HAP-1 (cell line): ENCODE measurements around the gene RNF114.
"Not testable (repeated sequence)": the region's sequence is repeated elsewhere in the genome, so short reads cannot be mapped to it uniquely, and the experiment has no call there.

ENCODE experiments used
- DNase-seq, 2 experiments: peaks; one replicate each; pipeline ENCODE4 v3.0.0-alpha.2; 2016 to 2020; ENCODE audit warnings: low spot score in 2 of 2
- H3K27me3 ChIP-seq: fragments of 250-450 bp; sonication (Bioruptor Pico); 2 replicates; pipeline ENCODE4 v1.5.1; 2020; ENCODE audit warnings: low read depth, mild to moderate bottlenecking, moderate library complexity
- H3K36me3 ChIP-seq: fragments of 250-450 bp; sonication (Bioruptor Pico); replicated peaks from 2 replicates; pipeline ENCODE4 v1.5.1; 2020; ENCODE audit warnings: mild to moderate bottlenecking
- H3K4me1 ChIP-seq: fragments of 250-450 bp; sonication (Bioruptor Pico); 2 replicates; pipeline ENCODE4 v1.5.1; 2020; ENCODE audit warnings: mild to moderate bottlenecking
- H3K4me3 ChIP-seq: fragments of 250-450 bp; sonication (Bioruptor Pico); 2 replicates; pipeline ENCODE4 v1.5.1; 2020; ENCODE audit warnings: mild to moderate bottlenecking, moderate library complexity
- H3K9me3 ChIP-seq: fragments of 250-450 bp; sonication (Bioruptor Pico); 2 replicates; pipeline ENCODE4 v1.5.1; 2020; ENCODE audit warnings: mild to moderate bottlenecking, moderate library complexity
- in situ Hi-C: fragments of 300-500 bp; cut with MboI; formaldehyde crosslinking; loops from 3 replicates; pipeline ENCODE4 v1.14.3; 2020; ENCODE audit warnings: low sequenced_read_pairs, inconsistent platforms, mixed read lengths

The RNF114 gene

DNA sequence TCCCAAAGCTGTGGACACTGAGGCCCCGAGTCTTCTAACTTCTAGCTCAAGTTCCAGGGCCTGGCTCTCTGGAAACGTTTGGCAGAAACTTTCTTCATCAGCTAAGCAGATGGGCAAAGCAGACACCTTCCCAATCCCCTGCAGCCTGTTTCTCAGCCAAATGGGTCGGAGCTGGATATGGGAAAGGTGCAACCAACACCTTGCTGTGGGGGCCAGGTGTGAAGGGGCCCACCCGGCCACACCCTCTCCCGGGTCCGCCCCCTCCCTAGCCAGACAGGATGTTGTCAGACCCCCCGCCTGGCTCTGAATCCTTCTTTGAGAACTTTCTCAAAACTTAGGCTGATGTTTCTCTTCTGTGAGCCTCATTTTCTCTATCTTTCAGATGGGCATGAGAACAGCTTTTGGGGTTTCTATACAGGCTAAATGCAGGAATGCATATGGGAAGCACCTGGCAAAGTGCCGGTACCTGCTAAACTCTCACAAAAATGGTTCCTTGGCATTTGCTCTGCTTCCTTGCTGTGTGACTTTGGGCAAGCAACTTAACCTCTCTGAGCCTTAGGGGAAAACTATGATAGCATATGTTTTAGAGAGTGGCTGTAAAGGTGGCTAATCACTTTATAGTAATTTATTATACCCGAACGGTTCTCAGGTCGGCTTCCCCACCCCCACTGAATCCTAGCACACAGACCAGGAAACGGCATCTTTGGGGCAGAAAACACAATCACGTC is 48.4 kb downstream of the RNF114 start:
- no peak for DNase-seq
- Histone ChIP-seq H3K36me3 (peaks cover 5% of the 10 kb centered on the region; the same call in 1 of the 2 replicates), H3K4me1 (peaks cover 23% of the 10 kb centered on the region), H3K9me3 (0 out of 2 replicates have a peak, but pooled peaks cover 2% of the 10 kb centered on the region), H3K27me3 (no peaks in the 10 kb centered on the region), H3K4me3 (no peak overlapping the region)
- in situ Hi-C loops = loop anchor here (5.0 kb wide), 1 partner anchor 88 kb away; no protein-coding TSS in a partner anchor

DNA sequence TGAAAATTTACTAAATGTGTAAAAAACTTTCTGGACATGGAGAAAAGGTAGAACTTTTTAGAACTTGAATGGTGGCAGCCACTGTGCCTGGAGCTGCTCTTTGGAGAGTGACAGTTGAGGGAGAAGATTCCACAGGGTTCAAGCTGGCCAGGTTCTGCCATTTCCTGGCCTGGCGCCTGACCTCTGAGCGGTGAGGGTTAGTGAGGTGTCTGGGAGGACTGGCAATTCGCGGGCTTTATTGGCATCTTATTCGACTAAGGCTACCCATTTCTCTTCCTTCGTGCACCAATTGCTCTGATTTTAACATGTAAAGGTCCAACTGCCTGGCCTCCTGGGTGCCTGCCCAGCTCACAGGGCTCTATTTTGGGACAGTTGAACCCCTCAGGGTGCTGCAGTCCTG is 49.0 kb downstream of the RNF114 start:
- Histone ChIP-seq H3K36me3 (peaks cover 5% of the 10 kb centered on the region; the same call in 1 of the 2 replicates), H3K4me3 (no peak overlapping the region), H3K27me3 (no peaks in the 10 kb centered on the region), H3K4me1 (peaks cover 21% of the 10 kb centered on the region), H3K9me3 (0 out of 2 replicates have a peak, but pooled peaks cover 2% of the 10 kb centered on the region)
- no peak for DNase-seq
- in situ Hi-C loops = no loop called here

DNA sequence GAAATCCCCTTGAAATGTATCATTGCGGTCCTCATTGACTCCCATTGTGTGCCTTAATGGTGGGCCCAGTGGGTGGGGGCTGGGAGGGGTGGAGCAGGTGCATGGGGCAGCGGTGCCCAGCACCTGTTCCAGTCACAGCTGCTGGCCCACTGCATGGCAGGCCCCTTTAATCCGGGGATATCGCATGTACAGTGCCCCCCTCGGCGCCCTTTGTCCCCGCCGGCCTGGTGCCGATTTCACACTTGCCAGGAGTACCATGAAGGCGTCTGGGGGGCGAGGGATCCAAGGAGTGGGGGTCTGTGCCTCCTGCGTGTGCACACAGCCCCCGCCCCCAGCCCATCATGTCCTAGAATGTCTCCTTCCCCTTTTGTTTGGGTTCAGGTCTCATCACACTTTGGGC is 49.4 kb downstream of the RNF114 start:
- Histone ChIP-seq H3K36me3 (peaks cover 5% of the 10 kb centered on the region; the same call in 1 of the 2 replicates), H3K4me1 (peaks cover 17% of the 10 kb centered on the region), H3K9me3 (0 out of 2 replicates have a peak, but pooled peaks cover 2% of the 10 kb centered on the region), H3K4me3 (no peak overlapping the region), H3K27me3 (no peaks in the 10 kb centered on the region)
- no peak for DNase-seq
- in situ Hi-C loops = no loop called here

DNA sequence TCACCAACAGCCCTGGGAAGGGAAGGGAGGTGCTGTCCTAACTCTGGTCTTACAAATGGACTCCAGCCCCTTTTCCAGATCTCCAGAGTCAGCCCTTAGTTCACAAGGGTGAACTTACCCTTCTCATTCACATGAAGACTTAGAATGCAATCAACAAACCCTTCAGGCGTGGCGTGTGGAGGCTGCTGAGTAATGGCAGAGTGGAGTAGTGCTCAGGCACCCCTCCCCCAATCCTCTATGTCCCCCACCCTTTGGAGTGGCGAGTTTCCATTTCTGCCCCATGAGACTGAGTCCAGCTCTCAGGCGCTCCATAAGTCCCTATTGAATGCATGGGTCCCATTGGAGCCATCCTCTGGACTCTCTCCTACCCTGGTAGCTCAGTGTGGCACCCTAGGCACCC is 49.9 kb downstream of the RNF114 start:
- no peak for DNase-seq
- in situ Hi-C loops = no loop called here
- H3K27me3 ChIP-seq = no peaks in the 10 kb centered on the region
- H3K4me1 ChIP-seq = peaks cover 12% of the 10 kb centered on the region
- no peak overlapping the region for H3K4me3 ChIP-seq
- H3K9me3 ChIP-seq = 0 out of 2 replicates have a peak, but pooled peaks cover 2% of the 10 kb centered on the region
- peaks cover 5% of the 10 kb centered on the region; the same call in 1 of the 2 replicates for H3K36me3 ChIP-seq

DNA sequence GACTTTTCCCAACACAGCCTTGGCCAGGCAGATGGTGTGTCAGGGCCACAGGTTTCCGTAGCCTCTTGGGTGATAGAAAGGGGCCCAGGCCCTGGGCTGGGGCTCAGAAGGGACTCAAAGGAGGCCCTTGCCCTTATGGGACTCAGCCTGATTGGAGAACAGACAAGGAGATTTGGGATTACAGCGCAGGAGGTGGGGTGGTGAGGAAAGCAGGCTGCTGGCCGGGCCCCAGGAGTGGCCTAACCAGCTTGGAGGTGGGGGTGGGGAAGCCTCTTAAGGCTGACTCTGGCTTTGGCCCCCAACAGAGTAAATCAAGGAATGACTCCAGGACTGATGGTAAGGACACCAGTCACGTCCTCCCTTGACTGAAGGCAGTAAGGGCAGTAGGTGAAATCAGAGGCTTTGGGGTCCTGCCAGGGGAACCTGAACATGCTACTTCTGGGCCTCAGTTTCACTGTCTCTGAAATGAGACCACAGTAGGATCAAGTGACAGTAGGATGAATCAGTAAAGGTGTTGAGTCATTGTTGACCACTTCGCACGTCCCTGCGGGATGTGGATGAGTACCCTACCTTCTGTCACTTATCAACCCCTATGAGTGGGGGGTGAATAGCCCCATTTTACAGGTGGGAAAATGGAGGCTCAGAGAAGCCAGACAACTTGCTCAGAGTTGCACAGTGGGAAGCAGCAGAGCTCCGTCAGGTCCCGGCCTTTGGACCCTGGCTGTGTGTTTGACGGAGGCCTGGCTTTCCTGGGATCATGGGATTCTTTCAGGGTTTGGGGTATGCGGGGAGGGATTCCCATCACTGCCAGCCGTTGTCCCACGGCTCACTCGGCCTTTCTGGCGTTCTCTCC is 51.0 kb downstream of the RNF114 start:
- DNase-seq = no peak
- Histone ChIP-seq H3K9me3 (0 out of 2 replicates have a peak, but pooled peaks cover under 1% of the 10 kb centered on the region), H3K4me1 (peaks cover 9% of the 10 kb centered on the region), H3K4me3 (no peak overlapping the region), H3K36me3 (peaks cover 5% of the 10 kb centered on the region; the same call in 1 of the 2 replicates), H3K27me3 (no peaks in the 10 kb centered on the region)
- in situ Hi-C loops = no loop called here

DNA sequence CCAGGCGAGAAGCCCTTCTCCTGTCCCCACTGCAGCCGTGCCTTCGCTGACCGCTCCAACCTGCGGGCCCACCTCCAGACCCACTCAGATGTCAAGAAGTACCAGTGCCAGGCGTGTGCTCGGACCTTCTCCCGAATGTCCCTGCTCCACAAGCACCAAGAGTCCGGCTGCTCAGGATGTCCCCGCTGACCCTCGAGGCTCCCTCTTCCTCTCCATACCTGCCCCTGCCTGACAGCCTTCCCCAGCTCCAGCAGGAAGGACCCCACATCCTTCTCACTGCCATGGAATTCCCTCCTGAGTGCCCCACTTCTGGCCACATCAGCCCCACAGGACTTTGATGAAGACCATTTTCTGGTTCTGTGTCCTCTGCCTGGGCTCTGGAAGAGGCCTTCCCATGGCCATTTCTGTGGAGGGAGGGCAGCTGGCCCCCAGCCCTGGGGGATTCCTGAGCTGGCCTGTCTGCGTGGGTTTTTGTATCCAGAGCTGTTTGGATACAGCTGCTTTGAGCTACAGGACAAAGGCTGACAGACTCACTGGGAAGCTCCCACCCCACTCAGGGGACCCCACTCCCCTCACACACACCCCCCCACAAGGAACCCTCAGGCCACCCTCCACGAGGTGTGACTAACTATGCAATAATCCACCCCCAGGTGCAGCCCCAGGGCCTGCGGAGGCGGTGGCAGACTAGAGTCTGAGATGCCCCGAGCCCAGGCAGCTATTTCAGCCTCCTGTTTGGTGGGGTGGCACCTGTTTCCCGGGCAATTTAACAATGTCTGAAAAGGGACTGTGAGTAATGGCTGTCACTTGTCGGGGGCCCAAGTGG is 51.9 kb downstream of the RNF114 start:
- Histone ChIP-seq H3K4me3 (no peak overlapping the region), H3K9me3 (no peaks in the 10 kb centered on the region), H3K36me3 (peaks cover 5% of the 10 kb centered on the region; the same call in 1 of the 2 replicates), H3K27me3 (no peaks in the 10 kb centered on the region), H3K4me1 (peaks cover 3% of the 10 kb centered on the region; the same call in 1 of the 2 replicates)
- in situ Hi-C loops = no loop called here
- no peak for DNase-seq

DNA sequence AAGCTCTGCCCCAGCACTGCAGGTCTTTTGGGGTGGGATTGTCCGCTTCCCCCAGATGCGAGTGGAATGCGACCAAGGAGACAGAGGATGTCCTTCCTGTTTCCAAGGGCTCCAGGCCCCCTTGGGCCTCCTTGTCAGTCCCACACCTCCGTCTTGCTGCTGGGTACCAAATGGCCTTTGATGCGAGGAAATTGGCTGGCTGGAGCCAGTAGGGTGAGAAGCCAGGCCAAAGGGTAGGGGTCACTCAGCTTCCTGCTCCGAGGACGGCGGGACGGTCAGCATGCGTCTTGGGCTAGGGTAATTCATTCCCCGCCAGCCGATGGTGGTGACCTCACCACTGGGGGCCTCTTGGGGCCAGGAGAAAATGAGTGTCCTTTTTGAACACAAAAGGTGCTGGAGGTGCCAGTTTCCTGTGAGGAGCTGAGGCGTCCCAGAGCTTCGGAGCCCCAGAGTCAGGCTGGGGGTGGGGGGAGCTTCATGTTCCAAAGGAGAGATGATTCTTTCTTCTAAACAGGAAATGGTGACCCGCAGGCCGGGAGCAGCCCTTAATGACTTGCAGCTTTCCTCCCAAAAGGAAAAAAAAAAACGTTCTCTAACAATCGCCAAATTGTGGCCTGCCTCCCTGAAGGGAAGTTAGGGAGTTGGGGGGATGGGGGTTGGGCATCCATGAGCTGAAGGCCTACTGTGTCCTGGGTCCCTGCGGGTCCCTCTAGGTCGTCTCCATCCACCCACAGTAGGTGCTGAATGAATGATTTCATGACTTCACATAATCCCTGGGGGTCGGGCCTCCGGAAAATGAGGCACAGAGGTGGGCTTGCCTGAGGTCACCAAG is 53.3 kb downstream of the RNF114 start:
- DNase-seq = no peak
- Histone ChIP-seq H3K4me1 (no peaks in the 10 kb centered on the region), H3K27me3 (no peaks in the 10 kb centered on the region), H3K4me3 (no peak overlapping the region), H3K9me3 (no peaks in the 10 kb centered on the region), H3K36me3 (0 out of 2 replicates have a peak, but pooled peaks cover 5% of the 10 kb centered on the region)
- in situ Hi-C loops = no loop called here

DNA sequence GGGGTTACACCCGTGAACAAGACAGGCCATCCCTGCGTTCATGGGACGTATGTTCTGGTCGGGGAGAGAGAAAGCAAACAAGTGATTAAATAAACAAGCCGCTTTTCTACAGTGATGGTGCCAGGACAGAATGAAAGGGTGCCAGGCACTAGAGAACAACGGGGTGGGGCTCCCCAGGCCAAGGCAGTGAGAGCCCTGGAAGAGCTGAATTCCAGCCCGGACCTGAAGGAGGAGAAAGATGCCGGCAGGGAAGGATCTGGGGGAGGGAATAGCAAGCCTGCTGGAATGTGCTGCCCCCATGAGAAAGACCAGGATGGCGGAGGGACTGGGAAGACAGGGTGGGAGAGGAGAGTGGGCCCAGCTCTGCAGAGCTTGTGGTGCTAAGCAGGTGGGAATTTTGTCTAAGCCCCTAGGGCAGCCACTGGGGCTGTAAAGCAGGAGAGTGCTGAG is 54.1 kb downstream of the RNF114 start:
- in situ Hi-C loops = no loop called here
- Histone ChIP-seq H3K27me3 (no peaks in the 10 kb centered on the region), H3K4me3 (no peak overlapping the region), H3K36me3 (0 out of 2 replicates have a peak, but pooled peaks cover 5% of the 10 kb centered on the region), H3K4me1 (no peaks in the 10 kb centered on the region), H3K9me3 (no peaks in the 10 kb centered on the region)
- DNase-seq = no peak

DNA sequence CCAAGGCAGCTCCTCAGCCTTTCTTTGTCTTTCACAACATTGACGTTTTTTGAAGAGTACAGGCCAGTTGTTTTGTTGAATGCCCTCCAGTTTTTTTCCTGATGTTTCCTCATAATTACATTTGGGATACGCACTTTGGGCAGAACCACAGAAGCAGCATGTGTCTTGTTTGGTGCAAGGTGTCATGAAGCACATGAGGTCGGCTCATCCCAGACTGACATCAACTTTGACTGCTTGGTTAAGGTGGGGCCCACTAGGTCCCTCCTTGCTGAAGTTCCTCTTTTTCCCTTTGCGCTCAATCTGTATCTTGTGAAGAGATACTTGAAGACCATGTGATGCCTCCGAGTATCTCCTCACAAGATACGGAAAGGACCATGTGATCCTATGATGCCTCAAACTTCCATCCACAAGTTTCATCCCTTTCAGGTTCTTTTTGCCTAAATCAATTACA is 57.1 kb downstream of the RNF114 start:
- Histone ChIP-seq H3K4me1 (no peaks in the 10 kb centered on the region), H3K27me3 (no peaks in the 10 kb centered on the region), H3K9me3 (no peaks in the 10 kb centered on the region), H3K36me3 (0 out of 2 replicates have a peak, but pooled peaks cover under 1% of the 10 kb centered on the region), H3K4me3 (no peak overlapping the region)
- in situ Hi-C loops = no loop called here
- no peak for DNase-seq

DNA sequence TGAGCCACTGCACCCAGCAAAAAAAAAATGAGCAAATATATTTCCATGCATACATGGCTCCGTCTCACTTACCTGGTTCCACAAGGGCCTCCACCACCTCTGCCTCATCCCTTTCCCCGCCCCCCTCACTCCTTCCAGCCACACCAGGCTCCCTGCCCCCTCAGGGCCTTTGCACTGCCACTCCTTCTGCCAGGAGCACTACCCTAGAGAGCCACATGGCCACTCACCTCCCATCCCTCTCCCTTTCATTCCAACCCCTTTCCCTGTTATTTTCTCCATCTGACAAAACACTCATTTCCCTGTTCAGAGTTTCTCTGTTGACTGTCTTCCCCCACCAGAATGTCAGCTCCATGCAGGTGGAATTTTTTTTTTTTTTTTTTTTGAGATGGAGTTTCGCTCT is 59.4 kb downstream of the RNF114 start:
- in situ Hi-C loops = no loop called here
- DNase-seq = no peak
- H3K9me3 ChIP-seq = no peaks in the 10 kb centered on the region
- no peaks in the 10 kb centered on the region for H3K4me1 ChIP-seq
- H3K4me3 ChIP-seq = no peak overlapping the region
- H3K27me3 ChIP-seq = no peaks in the 10 kb centered on the region
- H3K36me3 ChIP-seq = no peaks in the 10 kb centered on the region

DNA sequence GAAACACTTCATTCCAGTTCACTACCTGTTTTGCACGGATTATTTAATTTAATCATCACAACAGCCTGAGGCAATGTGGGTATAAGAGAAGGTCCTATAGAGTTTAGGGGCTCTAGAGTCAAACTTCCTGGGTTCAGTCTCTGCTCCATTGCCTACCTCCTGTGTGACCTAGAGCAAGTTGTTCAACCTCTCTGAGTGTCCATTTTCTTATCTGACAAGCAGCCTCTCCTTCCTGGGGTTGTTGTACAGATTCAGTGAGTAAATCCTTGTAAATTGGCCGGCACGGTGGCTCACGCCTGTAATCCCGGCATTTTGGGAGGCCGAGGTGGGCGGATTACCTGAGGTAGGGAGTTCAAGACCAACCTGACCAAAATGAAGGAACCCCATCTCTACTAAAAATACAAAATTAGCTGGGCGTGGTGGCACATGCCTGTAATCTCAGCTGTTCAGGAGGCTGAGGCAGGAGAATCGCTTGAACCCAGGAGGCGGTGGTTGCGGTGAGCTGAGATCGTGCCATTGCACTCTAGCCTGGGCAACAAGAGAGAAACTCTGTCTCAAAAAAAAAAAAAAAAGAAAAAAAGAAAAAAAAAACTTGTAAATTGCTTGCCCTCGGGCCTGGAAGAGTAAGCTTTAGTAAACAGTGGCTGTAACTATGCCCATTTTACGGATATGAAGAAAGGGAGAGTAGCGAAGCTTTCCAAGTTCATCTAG is 62.4 kb downstream of the RNF114 start:
- H3K9me3 ChIP-seq, H3K4me1 ChIP-seq, DNase-seq, in situ Hi-C loops, H3K4me3 ChIP-seq, H3K27me3 ChIP-seq, H3K36me3 ChIP-seq: not testable (repeated sequence)

DNA sequence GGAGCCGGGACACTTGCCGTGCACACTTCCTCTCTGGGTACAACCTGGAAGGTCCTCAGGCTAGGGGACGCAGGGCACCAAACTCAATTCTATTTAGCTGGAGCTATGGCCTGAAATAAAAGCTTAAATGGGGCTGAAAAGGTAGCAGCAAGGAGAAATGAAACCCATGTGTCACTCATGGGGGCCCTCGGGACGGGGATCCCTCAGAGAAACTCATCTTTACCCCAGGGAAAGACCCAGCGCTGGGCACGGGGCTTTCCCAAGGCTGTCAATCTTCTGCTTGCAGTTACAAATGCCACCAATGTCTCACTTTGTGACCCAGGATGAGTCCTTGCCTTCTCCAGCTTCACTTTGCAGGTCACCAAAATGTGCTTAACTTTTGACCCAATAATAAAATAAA is 63.1 kb downstream of the RNF114 start:
- no peaks in the 10 kb centered on the region for H3K4me1 ChIP-seq
- in situ Hi-C loops = no loop called here

More for the DNA sequence above, 63.1 kb downstream of the RNF114 start:
- Histone ChIP-seq H3K27me3 (no peaks in the 10 kb centered on the region), H3K9me3 (no peaks in the 10 kb centered on the region), H3K4me3 (no peak overlapping the region), H3K36me3 (no peaks in the 10 kb centered on the region)
- no peak for DNase-seq
